Fibroblast of upper back skin (primary cell): ENCODE data around the gene COX7A2L.
A peak's percentile ranks its signal among the peaks of the same experiment; 100 is the strongest.

ENCODE experiments used
- DNase-seq: peaks from one replicate; pipeline ENCODE4 v3.0.0-alpha.2; 2013

The COX7A2L gene

GRCh38 chr2:42314892-42315468, 46.0 kb downstream of the COX7A2L start:
- DNase-seq: peak; percentile 93

- DNase-seq: no peak
These were observed 48.9 kb downstream of the COX7A2L start for GRCh38 chr2:42312106-42312505.

GRCh38 chr2:42310007-42310515, 51.0 kb downstream of the COX7A2L start:
- no peak for DNase-seq

- no peak for DNase-seq
These were observed 51.7 kb downstream of the COX7A2L start for GRCh38 chr2:42309366-42309765.

- no peak for DNase-seq
These were observed 53.8 kb downstream of the COX7A2L start for GRCh38 chr2:42307180-42307579.

- DNase-seq: no peak
These were observed 56.8 kb downstream of the COX7A2L start for GRCh38 chr2:42304059-42304713.

GRCh38 chr2:42303252-42303651, 57.8 kb downstream of the COX7A2L start:
- DNase-seq: no peak

GRCh38 chr2:42300527-42300926, 60.5 kb downstream of the COX7A2L start:
- no peak for DNase-seq
